Measurements from ENCODE around the gene SH3BGR. TPM values are rescaled to one million over a fixed set of nuclear protein-coding genes. Genes with fewer than 3 reads are reported as not detected.

Gene SH3BGR
- total and polyA plus RNA-seq, 2 of the 4 experiments (the other 2 are of a cell fraction) = 1.6 to 2.0 TPM

DNA sequence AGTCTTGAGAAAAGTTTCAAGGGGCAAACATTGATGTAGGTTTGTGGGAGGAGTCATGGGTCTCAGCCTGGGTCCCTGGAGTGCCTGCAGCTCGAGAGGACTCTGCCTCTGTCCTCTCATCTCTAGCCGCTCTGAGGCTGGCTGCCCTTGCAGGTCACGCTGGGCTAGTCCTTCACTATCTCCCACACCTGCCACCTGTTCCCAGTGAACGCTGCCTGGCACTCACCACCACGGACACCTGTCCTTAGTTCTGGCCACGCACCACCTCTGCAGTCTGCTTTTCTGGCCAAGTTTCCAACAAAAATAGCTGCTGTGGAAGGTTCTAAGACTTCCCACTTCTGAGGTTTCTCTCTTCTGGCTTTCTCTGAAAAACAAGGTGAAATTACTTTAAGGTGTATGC is 52.5 kb downstream of the SH3BGR start:
- Histone ChIP-seq H2BK15ac (ENCODE audit: low read depth, low read length) (no peak overlapping the region), H3K36me3 (ENCODE audit: control insufficient read depth, insufficient read depth, low read length) (no peaks in the 10 kb centered on the region), H3K9me3 (ENCODE audit: control insufficient read depth, insufficient read depth, low read length) (no peaks in the 10 kb centered on the region), H3K27me3 (ENCODE audit: control insufficient read depth, insufficient read depth, low read length) (no peaks in the 10 kb centered on the region), H4K8ac (ENCODE audit: low read depth in 2 of 2, low read length in 2 of 2) (no peak overlapping the region), H2AK5ac (ENCODE audit: low read depth, low read length) (no peak overlapping the region), H3K4me2 (ENCODE audit: low read depth, low read length) (no peak overlapping the region), H3K4me1 (ENCODE audit: control insufficient read depth, insufficient read depth, low read length) (no peaks in the 10 kb centered on the region), H2AFZ (replicated peaks; ENCODE audit: low read length, poor library complexity) (no peak overlapping the region), H3K27ac (ENCODE audit: insufficient read depth, low read length) (no peak overlapping the region), H3K4me3 (ENCODE audit: insufficient read depth, low read depth, low read length) (no peak overlapping the region), H3K56ac (ENCODE audit: extremely low read depth, insufficient read depth, low read length) (no peak overlapping the region), H3K9me1 (ENCODE audit: insufficient read depth, low read length) (no peaks in the 10 kb centered on the region), H2AK9ac (replicated peaks; ENCODE audit: low read depth, low read length, poor library complexity) (no peak overlapping the region), H3K79me1 (ENCODE audit: low read depth in 1 of 2, low read length in 2 of 2) (no peaks in the 10 kb centered on the region), H2BK5ac (ENCODE audit: low read depth, low read length, poor library complexity, severe bottlenecking) (no peak overlapping the region), H3K4ac (ENCODE audit: low read depth, low read length) (no peak overlapping the region), H3K18ac (ENCODE audit: low read depth, low read length) (no peak overlapping the region), H4K20me1 (ENCODE audit: insufficient read depth, low read length) (no peaks in the 10 kb centered on the region), H3K9ac (ENCODE audit: low read depth, low read length) (no peak overlapping the region), H3K23ac (ENCODE audit: low read depth, low read length) (no peak overlapping the region), H4K91ac (ENCODE audit: insufficient read depth, low read depth, low read length) (no peak overlapping the region), H2BK20ac (ENCODE audit: low read depth, low read length) (no peak overlapping the region), H2BK120ac (ENCODE audit: low read depth, low read length) (no peak overlapping the region), H3K14ac (replicated peaks; ENCODE audit: low read depth, low read length) (no peak overlapping the region), H4K5ac (ENCODE audit: low read depth, low read length) (no peak overlapping the region)
- ChIA-PET POLR2A (ENCODE audit: unreplicated experiment) (no interaction called here), CTCF (no interaction called here)
- no CpG with 5 or more reads among the region's 6 CpGs for WGBS, 2 experiments (ENCODE audit: extremely low coverage in 2 of 2, insufficient read length in 1 of 2)
- TF ChIP-seq RFX5 (IDR thresholded peaks at IDR 0.05; ENCODE audit: low read depth, low read length) = no peak
- TF ChIP-seq MAFK (IDR thresholded peaks at IDR 0.05; ENCODE audit: low read depth, low read length) = no peak
- TF ChIP-seq NFE2L2 (IDR thresholded peaks at IDR 0.05; ENCODE audit: low read depth, low read length) = no peak
- TF ChIP-seq CEBPB (IDR thresholded peaks at IDR 0.05; ENCODE audit: low read depth, low read length) = no peak
- no peak for TF ChIP-seq MXI1 (IDR thresholded peaks at IDR 0.05; ENCODE audit: borderline replicate concordance, low read depth, low read length)
- TF ChIP-seq, protein P1, sequence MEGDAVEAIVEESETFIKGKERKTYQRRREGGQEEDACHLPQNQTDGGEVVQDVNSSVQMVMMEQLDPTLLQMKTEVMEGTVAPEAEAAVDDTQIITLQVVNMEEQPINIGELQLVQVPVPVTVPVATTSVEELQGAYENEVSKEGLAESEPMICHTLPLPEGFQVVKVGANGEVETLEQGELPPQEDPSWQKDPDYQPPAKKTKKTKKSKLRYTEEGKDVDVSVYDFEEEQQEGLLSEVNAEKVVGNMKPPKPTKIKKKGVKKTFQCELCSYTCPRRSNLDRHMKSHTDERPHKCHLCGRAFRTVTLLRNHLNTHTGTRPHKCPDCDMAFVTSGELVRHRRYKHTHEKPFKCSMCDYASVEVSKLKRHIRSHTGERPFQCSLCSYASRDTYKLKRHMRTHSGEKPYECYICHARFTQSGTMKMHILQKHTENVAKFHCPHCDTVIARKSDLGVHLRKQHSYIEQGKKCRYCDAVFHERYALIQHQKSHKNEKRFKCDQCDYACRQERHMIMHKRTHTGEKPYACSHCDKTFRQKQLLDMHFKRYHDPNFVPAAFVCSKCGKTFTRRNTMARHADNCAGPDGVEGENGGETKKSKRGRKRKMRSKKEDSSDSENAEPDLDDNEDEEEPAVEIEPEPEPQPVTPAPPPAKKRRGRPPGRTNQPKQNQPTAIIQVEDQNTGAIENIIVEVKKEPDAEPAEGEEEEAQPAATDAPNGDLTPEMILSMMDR (conservative IDR thresholded peaks at IDR 0.05; ENCODE audit: low read depth, low read length) = no peak
- TF ChIP-seq POLR2A (IDR thresholded peaks at IDR 0.05; ENCODE audit: low read depth, low read length) = no peak
- no TSS peak for BruUV-seq (replicated peaks)
- in situ Hi-C loops (cut with MboI; ENCODE audit: low sequenced_read_pairs) (no loop called here), dilution Hi-C loops (cut with HindIII; ENCODE audit: low sequenced_read_pairs, unreplicated experiment) (loop anchor here (25.0 kb wide), 1 partner anchor 208 kb away; no protein-coding TSS in a partner anchor), intact Hi-C loops (cut with micrococcal nuclease) (no loop called here)
- ATAC-seq (ENCODE audit: low read depth) (no peak), DNase-seq (no peak)

Data from IMR-90 (cell line).